ENCODE data around the gene EIF4E3. TPM values are rescaled to one million over a fixed set of nuclear protein-coding genes. Genes with fewer than 3 reads are reported as not detected.

Gene EIF4E3
- total and polyA plus RNA-seq, 4 donors = 7.5 to 26.4 (median 22.2) TPM

- 92% methylated on average over 4 of the region's 4 CpGs for WGBS (ENCODE audit: insufficient coverage)
Measured at GRCh38 chr3:71641674-71642073, 83.5 kb downstream of the EIF4E3 start.

GRCh38 chr3:71640331-71640983 is 84.7 kb downstream of the EIF4E3 start:
- peak in 2 of 6 donors; percentile 17 to 83 for DNase-seq (ENCODE audit: low read depth in 4 of 6, low spot score in 6 of 6)
- Histone ChIP-seq H3K36me3 (ENCODE audit: control insufficient read depth, insufficient read depth, low read length) (no peaks in the 10 kb centered on the region), H3K9me3 (ENCODE audit: control insufficient read depth, insufficient read depth, low read length) (no peaks in the 10 kb centered on the region), H3K4me3 (ENCODE audit: low read depth, low read length) (no peak overlapping the region), H3K27me3 (ENCODE audit: control insufficient read depth, insufficient read depth, low read length) (no peaks in the 10 kb centered on the region), H3K27ac (ENCODE audit: low read depth, low read length) (no peak overlapping the region), H3K4me1 (ENCODE audit: control insufficient read depth, insufficient read depth, low read length) (no peaks in the 10 kb centered on the region)
- no CpG with 5 or more reads among the region's 9 CpGs for WGBS (ENCODE audit: insufficient coverage)

More at GRCh38 chr3:71641674-71642073, 83.5 kb downstream of the EIF4E3 start:
- no peak overlapping the region for H3K4me3 ChIP-seq (ENCODE audit: low read depth, low read length)
- no peak overlapping the region for H3K27ac ChIP-seq (ENCODE audit: low read depth, low read length)
- H3K36me3 ChIP-seq (ENCODE audit: control insufficient read depth, insufficient read depth, low read length) = no peaks in the 10 kb centered on the region
- H3K4me1 ChIP-seq (ENCODE audit: control insufficient read depth, insufficient read depth, low read length) = no peaks in the 10 kb centered on the region
- no peaks in the 10 kb centered on the region for H3K9me3 ChIP-seq (ENCODE audit: control insufficient read depth, insufficient read depth, low read length)
- no peak for DNase-seq (ENCODE audit: low read depth in 4 of 6, low spot score in 6 of 6)
- H3K27me3 ChIP-seq (ENCODE audit: control insufficient read depth, insufficient read depth, low read length) = no peaks in the 10 kb centered on the region

GRCh38 chr3:71636482-71636881 is 88.7 kb downstream of the EIF4E3 start:
- H3K27ac ChIP-seq (ENCODE audit: low read depth, low read length) = no peak overlapping the region
- H3K4me3 ChIP-seq (ENCODE audit: low read depth, low read length) = no peak overlapping the region
- H3K27me3 ChIP-seq (ENCODE audit: control insufficient read depth, insufficient read depth, low read length) = no peaks in the 10 kb centered on the region
- H3K4me1 ChIP-seq (ENCODE audit: control insufficient read depth, insufficient read depth, low read length) = no peaks in the 10 kb centered on the region
- H3K9me3 ChIP-seq (ENCODE audit: control insufficient read depth, insufficient read depth, low read length) = no peaks in the 10 kb centered on the region
- H3K36me3 ChIP-seq (ENCODE audit: control insufficient read depth, insufficient read depth, low read length) = no peaks in the 10 kb centered on the region
- WGBS (ENCODE audit: insufficient coverage) = 82% methylated on average over 8 of the region's 10 CpGs
- DNase-seq (ENCODE audit: low read depth in 4 of 6, low spot score in 6 of 6) = peak in 1 of 6 donors; percentile 9

- DNase-seq (ENCODE audit: low read depth in 4 of 6, low spot score in 6 of 6) = peak in 1 of 6 donors; percentile 38
Measured at GRCh38 chr3:71636001-71636400, 89.2 kb downstream of the EIF4E3 start.

GRCh38 chr3:71634671-71635070 is 90.5 kb downstream of the EIF4E3 start:
- Histone ChIP-seq H3K36me3 (ENCODE audit: control insufficient read depth, insufficient read depth, low read length) (no peaks in the 10 kb centered on the region), H3K9me3 (ENCODE audit: control insufficient read depth, insufficient read depth, low read length) (no peaks in the 10 kb centered on the region), H3K4me3 (ENCODE audit: low read depth, low read length) (no peak overlapping the region), H3K4me1 (ENCODE audit: control insufficient read depth, insufficient read depth, low read length) (no peaks in the 10 kb centered on the region), H3K27me3 (ENCODE audit: control insufficient read depth, insufficient read depth, low read length) (no peaks in the 10 kb centered on the region), H3K27ac (ENCODE audit: low read depth, low read length) (no peak overlapping the region)
- no peak for DNase-seq (ENCODE audit: low read depth in 4 of 6, low spot score in 6 of 6)

More at GRCh38 chr3:71636001-71636400, 89.2 kb downstream of the EIF4E3 start:
- Histone ChIP-seq H3K27ac (ENCODE audit: low read depth, low read length) (no peak overlapping the region), H3K36me3 (ENCODE audit: control insufficient read depth, insufficient read depth, low read length) (no peaks in the 10 kb centered on the region), H3K4me1 (ENCODE audit: control insufficient read depth, insufficient read depth, low read length) (no peaks in the 10 kb centered on the region), H3K4me3 (ENCODE audit: low read depth, low read length) (no peak overlapping the region), H3K9me3 (ENCODE audit: control insufficient read depth, insufficient read depth, low read length) (no peaks in the 10 kb centered on the region), H3K27me3 (ENCODE audit: control insufficient read depth, insufficient read depth, low read length) (no peaks in the 10 kb centered on the region)
- WGBS (ENCODE audit: insufficient coverage) = 84% methylated on average over 7 of the region's 9 CpGs

- WGBS (ENCODE audit: insufficient coverage) = no CpG with 5 or more reads among the region's 2 CpGs
- Histone ChIP-seq H3K27ac (ENCODE audit: low read depth, low read length) (no peak overlapping the region), H3K4me1 (ENCODE audit: control insufficient read depth, insufficient read depth, low read length) (no peaks in the 10 kb centered on the region), H3K27me3 (ENCODE audit: control insufficient read depth, insufficient read depth, low read length) (no peaks in the 10 kb centered on the region), H3K9me3 (ENCODE audit: control insufficient read depth, insufficient read depth, low read length) (no peaks in the 10 kb centered on the region), H3K4me3 (ENCODE audit: low read depth, low read length) (no peak overlapping the region), H3K36me3 (ENCODE audit: control insufficient read depth, insufficient read depth, low read length) (no peaks in the 10 kb centered on the region)
- no peak for DNase-seq (ENCODE audit: low read depth in 4 of 6, low spot score in 6 of 6)
Measured at GRCh38 chr3:71629711-71630110, 95.5 kb downstream of the EIF4E3 start.

GRCh38 chr3:71629289-71629688 is 95.9 kb downstream of the EIF4E3 start:
- no CpG with 5 or more reads among the region's 8 CpGs for WGBS (ENCODE audit: insufficient coverage)
- Histone ChIP-seq H3K27me3 (ENCODE audit: control insufficient read depth, insufficient read depth, low read length) (no peaks in the 10 kb centered on the region), H3K9me3 (ENCODE audit: control insufficient read depth, insufficient read depth, low read length) (no peaks in the 10 kb centered on the region), H3K4me1 (ENCODE audit: control insufficient read depth, insufficient read depth, low read length) (no peaks in the 10 kb centered on the region), H3K36me3 (ENCODE audit: control insufficient read depth, insufficient read depth, low read length) (no peaks in the 10 kb centered on the region), H3K27ac (ENCODE audit: low read depth, low read length) (no peak overlapping the region), H3K4me3 (ENCODE audit: low read depth, low read length) (no peak overlapping the region)
- DNase-seq (ENCODE audit: low read depth in 4 of 6, low spot score in 6 of 6) = no peak

GRCh38 chr3:71628522-71628921 is 96.7 kb downstream of the EIF4E3 start:
- no peak overlapping the region for H3K4me3 ChIP-seq (ENCODE audit: low read depth, low read length)
- H3K27me3 ChIP-seq (ENCODE audit: control insufficient read depth, insufficient read depth, low read length) = no peaks in the 10 kb centered on the region
- no peak overlapping the region for H3K27ac ChIP-seq (ENCODE audit: low read depth, low read length)
- H3K36me3 ChIP-seq (ENCODE audit: control insufficient read depth, insufficient read depth, low read length) = no peaks in the 10 kb centered on the region
- no peaks in the 10 kb centered on the region for H3K4me1 ChIP-seq (ENCODE audit: control insufficient read depth, insufficient read depth, low read length)
- WGBS (ENCODE audit: insufficient coverage) = no CpG with 5 or more reads among the region's 6 CpGs
- DNase-seq (ENCODE audit: low read depth in 4 of 6, low spot score in 6 of 6) = peak in 1 of 6 donors; percentile 62
- H3K9me3 ChIP-seq (ENCODE audit: control insufficient read depth, insufficient read depth, low read length) = no peaks in the 10 kb centered on the region

GRCh38 chr3:71625676-71626075 is 99.5 kb downstream of the EIF4E3 start:
- H3K4me3 ChIP-seq (ENCODE audit: low read depth, low read length) = no peak overlapping the region
- no peaks in the 10 kb centered on the region for H3K27me3 ChIP-seq (ENCODE audit: control insufficient read depth, insufficient read depth, low read length)
- H3K27ac ChIP-seq (ENCODE audit: low read depth, low read length) = no peak overlapping the region
- H3K9me3 ChIP-seq (ENCODE audit: control insufficient read depth, insufficient read depth, low read length) = no peaks in the 10 kb centered on the region
- DNase-seq (ENCODE audit: low read depth in 4 of 6, low spot score in 6 of 6) = no peak
- no peaks in the 10 kb centered on the region for H3K4me1 ChIP-seq (ENCODE audit: control insufficient read depth, insufficient read depth, low read length)
- H3K36me3 ChIP-seq (ENCODE audit: control insufficient read depth, insufficient read depth, low read length) = no peaks in the 10 kb centered on the region

All from spinal cord (tissue), 10 donors.